H54 (cell line): ENCODE data around the gene RFTN1.

Experiments
- DNase-seq: peaks from one replicate; pipeline ENCODE4 v3.0.0; 2011; ENCODE audit warnings: low spot score, mixed read lengths; ENCODE audit not compliant: insufficient read length
- FAIRE-seq: peaks from 3 replicates; lab custom pipeline; 2011; peaks lifted over from hg19 to GRCh38; lab: Jason Lieb, UNC
- POLR2A ChIP-seq: IDR thresholded peaks from 2 replicates; pipeline ENCODE4 v1.6.1; 2011; ENCODE audit warnings: low read depth, mild to moderate bottlenecking, low read length

Gene RFTN1

GRCh38 chr3:16266714-16267113 lies 246.8 kb downstream of the RFTN1 start:
- no peak for DNase-seq
- FAIRE-seq = no peak

More at GRCh38 chr3:16266714-16267113, 246.8 kb downstream of the RFTN1 start:
- no peak for TF ChIP-seq POLR2A
